HCT116 (cell line): ENCODE data around the gene CTNNA1. TPM values are rescaled to one million over a fixed set of nuclear protein-coding genes. Genes with fewer than 3 reads are reported as not detected.

Source experiments
- ATAC-seq: fragments of 200-7000 bp; cut with Tn5 transposase; 2 replicates; pipeline ENCODE4 v1.9.1; 2020; ENCODE audit warnings: mild to moderate bottlenecking, moderate library complexity
- BruUV-seq: library from RNA; stranded (reverse); fragments of 400-500 nt; replicated peaks from 2 replicates; lab custom pipeline; 2021; lab: Mats Ljungman, UMichigan
- CTCF ChIA-PET: fragments of 300-600 bp; sonication (Branson Sonifier 250); formaldehyde crosslinking; loops from one replicate; lab custom pipeline; 2021; ENCODE audit warnings: antibody characterized with exemption; lab: Charles Lee
- POLR2A ChIA-PET: fragments of 300-600, 350-600 bp; sonication (Branson Sonifier 250); formaldehyde crosslinking; loops from one replicate; lab custom pipeline; 2021; ENCODE audit warnings: antibody characterized with exemption; lab: Charles Lee
- RAD21 ChIA-PET, 2 experiments: fragments of 300-600 bp; sonication (Branson Sonifier 250); formaldehyde crosslinking; loops; one replicate each; lab custom pipeline; 2023; ENCODE audit warnings: low total read pairs in 2 of 2; ENCODE audit not compliant: uncharacterized antibody in 2 of 2, unreplicated experiment in 2 of 2, low non-redundant PET in 1 of 2; lab: Charles Lee
- DNase-seq: peaks from one replicate; pipeline ENCODE4 v3.0.0-alpha.2; 2010; ENCODE audit warnings: low read depth, low spot score
- H2AFZ ChIP-seq: fragments of 200-600 bp; shearing (Covaris generic), sonication (generic); 2 replicates; pipeline ENCODE4 v1.6.1; 2017; ENCODE audit warnings: low read depth, mixed run types, mixed read lengths, antibody characterized with exemption, low read length; ENCODE audit not compliant: poor library complexity, severe bottlenecking
- H3K27ac ChIP-seq: 2 replicates; pipeline ENCODE4 v1.5.1; 2012; ENCODE audit warnings: low read depth, low read length
- H3K27me3 ChIP-seq: fragments of 200-600 bp; sonication (generic); 2 replicates; pipeline ENCODE4 v1.6.1; 2016; ENCODE audit warnings: mixed run types, low read length, mixed read lengths; ENCODE audit not compliant: insufficient read depth
- H3K36me3 ChIP-seq, 2 experiments: fragments of 200-500 bp in 1 of 2; fragments of 200-600 bp in 1 of 2; sonication (Bioruptor generic) in 1 of 2; sonication (generic) in 1 of 2; 2 replicates each; pipeline versions ENCODE4 v1.5.1 to v1.6.1; 2014 to 2016; ENCODE audit warnings: low read length in 2 of 2, inconsistent platforms in 1 of 2, mixed read lengths in 1 of 2, mixed run types in 1 of 2; ENCODE audit not compliant: insufficient read depth in 2 of 2, control insufficient read depth in 1 of 2
- H3K4me1 ChIP-seq, 2 experiments: fragments of 200-600 bp in 1 of 2; sonication (generic) in 1 of 2; 2 replicates each; pipeline versions ENCODE4 v1.5.1 to v1.6.1; 2012 to 2017; ENCODE audit warnings: low read length in 2 of 2, inconsistent platforms in 1 of 2, mild to moderate bottlenecking in 1 of 2, mixed read lengths in 1 of 2, mixed run types in 1 of 2, moderate library complexity in 1 of 2; ENCODE audit not compliant: insufficient read depth in 2 of 2, control insufficient read depth in 1 of 2
- H3K4me2 ChIP-seq: fragments of 200-600 bp; sonication (generic); 2 replicates; pipeline ENCODE4 v1.6.1; 2017; ENCODE audit warnings: mixed run types, low read length, mixed read lengths
- H3K4me3 ChIP-seq, 2 experiments: fragments of 200-600 bp in 1 of 2; sonication (generic) in 1 of 2; replicated peaks in 1 of 2; 2 replicates each; pipeline ENCODE4 v1.5.1; 2011 to 2016; ENCODE audit warnings: low read length in 2 of 2, control low read depth in 1 of 2, low read depth in 1 of 2, mild to moderate bottlenecking in 1 of 2, mixed read lengths in 1 of 2, mixed run types in 1 of 2
- H3K79me2 ChIP-seq: fragments of 200-600 bp; sonication (generic); 2 replicates; pipeline ENCODE4 v1.6.1; 2017; ENCODE audit warnings: mild to moderate bottlenecking, mixed run types, low read length, moderate library complexity, mixed read lengths; ENCODE audit not compliant: insufficient read depth
- H3K9ac ChIP-seq: fragments of 200-600 bp; sonication (generic); 2 replicates; pipeline ENCODE4 v1.6.1; 2016; ENCODE audit warnings: low read length, mixed read lengths
- H3K9me2 ChIP-seq: fragments of 200-600 bp; sonication (generic), shearing (Covaris generic); 2 replicates; pipeline ENCODE4 v1.6.1; 2017; ENCODE audit warnings: mixed run types, mild to moderate bottlenecking, moderate library complexity; ENCODE audit not compliant: insufficient read depth
- H3K9me3 ChIP-seq, 2 experiments: fragments of 200-500 bp in 1 of 2; fragments of 200-600 bp in 1 of 2; sonication (Bioruptor generic) in 1 of 2; sonication (generic) in 1 of 2; 2 replicates each; pipeline ENCODE4 v1.6.1; 2014 to 2017; ENCODE audit warnings: low read length in 2 of 2, mixed read lengths in 2 of 2, inconsistent platforms in 1 of 2, low read depth in 1 of 2, mild to moderate bottlenecking in 1 of 2, mixed run types in 1 of 2, moderate library complexity in 1 of 2; ENCODE audit not compliant: control insufficient read depth in 1 of 2, insufficient read depth in 1 of 2
- H4K20me1 ChIP-seq: fragments of 200-600 bp; sonication (generic), shearing (Covaris generic); 2 replicates; pipeline ENCODE4 v1.6.1; 2017; ENCODE audit warnings: mixed run types, mild to moderate bottlenecking, moderate library complexity; ENCODE audit not compliant: insufficient read depth
- ATF3 ChIP-seq: IDR thresholded peaks from 2 replicates; pipeline ENCODE4 v1.6.1; 2012
- CBX3 ChIP-seq: IDR thresholded peaks from 2 replicates; pipeline ENCODE4 v1.6.1; 2012; ENCODE audit warnings: low read depth
- CEBPB ChIP-seq: IDR thresholded peaks from 2 replicates; pipeline ENCODE4 v1.6.1; 2012; ENCODE audit warnings: low read depth
- CTCF ChIP-seq, 3 experiments: fragments of 200-600 bp in 1 of 3; sonication (generic) in 1 of 3; IDR thresholded peaks in 2 of 3; conservative IDR thresholded peaks in 1 of 3; 2 replicates each; pipeline ENCODE4 v1.5.1; 2012 to 2017; ENCODE audit warnings: low read depth in 2 of 3, low read length in 2 of 3, antibody characterized with exemption in 1 of 3, borderline replicate concordance in 1 of 3, control low read depth in 1 of 3, mild to moderate bottlenecking in 1 of 3, mixed read lengths in 1 of 3, mixed run types in 1 of 3, moderate library complexity in 1 of 3; ENCODE audit not compliant: insufficient read depth in 1 of 3
- ELF1 ChIP-seq: IDR thresholded peaks from 2 replicates; pipeline ENCODE4 v1.6.1; 2012; ENCODE audit warnings: low read depth, borderline replicate concordance
- EZH2phosphoT487 ChIP-seq: fragments of 200-600 bp; IDR thresholded peaks from 2 replicates; pipeline ENCODE4 v1.6.1; 2018; ENCODE audit warnings: antibody characterized with exemption, borderline replicate concordance
- MAX ChIP-seq: IDR thresholded peaks from 2 replicates; pipeline ENCODE4 v1.6.1; 2012
- POLR2A ChIP-seq: IDR thresholded peaks from 2 replicates; pipeline ENCODE4 v1.7.0; 2011; ENCODE audit warnings: borderline replicate concordance; ENCODE audit not compliant: insufficient read depth, insufficient read length; ENCODE audit errors: extremely low read depth
- POLR2AphosphoS5 ChIP-seq: IDR thresholded peaks from 2 replicates; pipeline ENCODE4 v1.6.1; 2011; ENCODE audit warnings: mild to moderate bottlenecking, low read depth, low read length, moderate library complexity
- RAD21 ChIP-seq: IDR thresholded peaks from 2 replicates; pipeline ENCODE4 v1.6.1; 2012; ENCODE audit warnings: low read depth, mild to moderate bottlenecking
- SIN3A ChIP-seq: IDR thresholded peaks from 2 replicates; pipeline ENCODE4 v1.6.1; 2012; ENCODE audit warnings: low read depth
- SP1 ChIP-seq: IDR thresholded peaks from 2 replicates; pipeline ENCODE4 v1.6.1; 2012; ENCODE audit warnings: low read depth
- SRF ChIP-seq: IDR thresholded peaks from 2 replicates; pipeline ENCODE4 v1.6.1; 2012; ENCODE audit warnings: low read depth
- ZFX ChIP-seq: fragments of 450-650 bp; IDR thresholded peaks from 2 replicates; pipeline ENCODE4 v1.6.1; 2017
- ZNF274 ChIP-seq: fragments of 200-500 bp; sonication (Bioruptor generic); IDR thresholded peaks from 2 replicates; pipeline ENCODE4 v1.6.1; 2014; ENCODE audit warnings: mild to moderate bottlenecking, low read depth, low read length, inconsistent platforms
- intact Hi-C: fragments of 100-400 bp; cut with micrococcal nuclease; formaldehyde crosslinking; loops from 2 replicates; pipeline ENCODE4 v1.10.0; 2022
- total RNA-seq: library from RNA; stranded (reverse); gene quantifications from one replicate; pipeline ENCODE4 v1.2.1, GENCODE V29; 2021; ENCODE audit not compliant: unreplicated experiment
- TF ChIP-seq, protein P1 (sequence below): IDR thresholded peaks from 2 replicates; pipeline ENCODE4 v1.6.1; 2012; ENCODE audit warnings: low read depth

Gene CTNNA1
- total RNA-seq, 1 experiment from 2014 or later = 313 TPM

- no peak for DNase-seq
- Histone ChIP-seq H3K4me2 (no peak overlapping the region), H3K79me2 (no peaks in the 10 kb centered on the region), H3K36me3 (no peaks in the 10 kb centered on the region), H2AFZ (no peak overlapping the region), H3K4me1 (peaks cover 13 to 24% of the 10 kb centered on the region in 2 experiments), H3K4me3 (no peak overlapping the region), H3K27me3 (no peaks in the 10 kb centered on the region), H4K20me1 (no peaks in the 10 kb centered on the region), H3K27ac (no peak overlapping the region), H3K9me2 (no peaks in the 10 kb centered on the region), H3K9ac (no peak overlapping the region), H3K9me3 (no peaks in the 10 kb centered on the region)
- BruUV-seq = no TSS peak
- POLR2A ChIA-PET = no interaction called here
- CTCF ChIA-PET = no interaction called here
- RAD21 ChIA-PET = no interaction called here
- ATAC-seq = no peak
- TF ChIP-seq SP1 (no peak), SRF (no peak), ZFX (no peak), EZH2phosphoT487 (no peak), CEBPB (no peak), POLR2AphosphoS5 (no peak)
- TF ChIP-seq, protein P1, sequence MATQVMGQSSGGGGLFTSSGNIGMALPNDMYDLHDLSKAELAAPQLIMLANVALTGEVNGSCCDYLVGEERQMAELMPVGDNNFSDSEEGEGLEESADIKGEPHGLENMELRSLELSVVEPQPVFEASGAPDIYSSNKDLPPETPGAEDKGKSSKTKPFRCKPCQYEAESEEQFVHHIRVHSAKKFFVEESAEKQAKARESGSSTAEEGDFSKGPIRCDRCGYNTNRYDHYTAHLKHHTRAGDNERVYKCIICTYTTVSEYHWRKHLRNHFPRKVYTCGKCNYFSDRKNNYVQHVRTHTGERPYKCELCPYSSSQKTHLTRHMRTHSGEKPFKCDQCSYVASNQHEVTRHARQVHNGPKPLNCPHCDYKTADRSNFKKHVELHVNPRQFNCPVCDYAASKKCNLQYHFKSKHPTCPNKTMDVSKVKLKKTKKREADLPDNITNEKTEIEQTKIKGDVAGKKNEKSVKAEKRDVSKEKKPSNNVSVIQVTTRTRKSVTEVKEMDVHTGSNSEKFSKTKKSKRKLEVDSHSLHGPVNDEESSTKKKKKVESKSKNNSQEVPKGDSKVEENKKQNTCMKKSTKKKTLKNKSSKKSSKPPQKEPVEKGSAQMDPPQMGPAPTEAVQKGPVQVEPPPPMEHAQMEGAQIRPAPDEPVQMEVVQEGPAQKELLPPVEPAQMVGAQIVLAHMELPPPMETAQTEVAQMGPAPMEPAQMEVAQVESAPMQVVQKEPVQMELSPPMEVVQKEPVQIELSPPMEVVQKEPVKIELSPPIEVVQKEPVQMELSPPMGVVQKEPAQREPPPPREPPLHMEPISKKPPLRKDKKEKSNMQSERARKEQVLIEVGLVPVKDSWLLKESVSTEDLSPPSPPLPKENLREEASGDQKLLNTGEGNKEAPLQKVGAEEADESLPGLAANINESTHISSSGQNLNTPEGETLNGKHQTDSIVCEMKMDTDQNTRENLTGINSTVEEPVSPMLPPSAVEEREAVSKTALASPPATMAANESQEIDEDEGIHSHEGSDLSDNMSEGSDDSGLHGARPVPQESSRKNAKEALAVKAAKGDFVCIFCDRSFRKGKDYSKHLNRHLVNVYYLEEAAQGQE = no peak
- intact Hi-C loops = no loop called here
Observed at GRCh38 chr5:138964647-138965201, 211.5 kb downstream of the CTNNA1 start.

GRCh38 chr5:138965626-138966025 is 212.4 kb downstream of the CTNNA1 start:
- H3K4me3 ChIP-seq = no peak overlapping the region
- no peak for DNase-seq
- H3K4me2 ChIP-seq = no peak overlapping the region
- ATAC-seq = no peak
- H3K4me1 ChIP-seq = peaks cover 13 to 24% of the 10 kb centered on the region in 2 experiments
- no peaks in the 10 kb centered on the region for H3K27me3 ChIP-seq
- H3K9me2 ChIP-seq = no peaks in the 10 kb centered on the region
- H3K36me3 ChIP-seq = no peaks in the 10 kb centered on the region
- no TSS peak for BruUV-seq
- H4K20me1 ChIP-seq = no peaks in the 10 kb centered on the region
- ChIA-PET CTCF (no interaction called here), POLR2A (no interaction called here), RAD21 (no interaction called here)
- intact Hi-C loops = no loop called here
- H3K27ac ChIP-seq = no peak overlapping the region
- H3K79me2 ChIP-seq = no peaks in the 10 kb centered on the region
- no peak overlapping the region for H2AFZ ChIP-seq
- H3K9ac ChIP-seq = no peak overlapping the region
- H3K9me3 ChIP-seq = no peaks in the 10 kb centered on the region
- TF ChIP-seq SIN3A = no peak
- TF ChIP-seq MAX = no peak
- no peak for TF ChIP-seq EZH2phosphoT487
- TF ChIP-seq ZFX = no peak
- TF ChIP-seq CTCF (IDR thresholded peaks at IDR 0.05 in 2 of 3, conservative IDR thresholded peaks at IDR 0.05 in 1 of 3; ENCODE audit: borderline replicate concordance in 1 of 3, insufficient read depth in 1 of 3, low read depth in 2 of 3, low read length in 2 of 3) = no peak
- TF ChIP-seq ZNF274 = no peak
- TF ChIP-seq SRF = no peak
- TF ChIP-seq CBX3 = no peak
- no peak for TF ChIP-seq RAD21
- no peak for TF ChIP-seq POLR2A
- TF ChIP-seq ATF3 = no peak
- no peak for TF ChIP-seq ELF1
